IMR-90 (cell line): ENCODE measurements around the gene EFCAB8. TPM values are rescaled to one million over a fixed set of nuclear protein-coding genes. Genes with fewer than 3 reads are reported as not detected.

Source experiments
- ATAC-seq: fragments of 200-7000 bp; cut with Tn5 transposase; 2 replicates; pipeline ENCODE4 v1.9.1; 2020; ENCODE audit warnings: low read depth, mild to moderate bottlenecking, moderate library complexity
- BruUV-seq: library from RNA; stranded (reverse); fragments of 400-500 nt; replicated peaks from 2 replicates; lab custom pipeline; 2021; lab: Mats Ljungman, UMichigan
- CTCF ChIA-PET: fragments of 300-600 bp; formaldehyde crosslinking; extraction: SDS; loops from one replicate; lab custom pipeline; 2021; ENCODE audit warnings: antibody characterized with exemption; lab: Yijun Ruan, JAX
- POLR2A ChIA-PET: fragments of 300-600 bp; sonication (Branson Sonifier 250); formaldehyde crosslinking; loops from one replicate; lab custom pipeline; 2022; ENCODE audit warnings: antibody characterized with exemption; ENCODE audit not compliant: unreplicated experiment; lab: Charles Lee
- DNase-seq: peaks from one replicate; pipeline ENCODE4 v3.0.0; 2013
- H2AFZ ChIP-seq: replicated peaks from 2 replicates; pipeline ENCODE3; 2013; ENCODE audit warnings: low read length, mild to moderate bottlenecking; ENCODE audit not compliant: poor library complexity
- H2AK5ac ChIP-seq: 2 replicates; pipeline ENCODE4 v1.6.1; 2013; ENCODE audit warnings: low read depth, low read length, inconsistent platforms
- H2AK9ac ChIP-seq: replicated peaks from 2 replicates; pipeline ENCODE3; 2013; ENCODE audit warnings: mild to moderate bottlenecking, low read depth, low read length, moderate library complexity; ENCODE audit not compliant: poor library complexity
- H2BK120ac ChIP-seq: 2 replicates; pipeline ENCODE4 v1.6.1; 2013; ENCODE audit warnings: low read depth, low read length, inconsistent platforms
- H2BK15ac ChIP-seq: 3 replicates; pipeline ENCODE4 v1.6.1; 2013; ENCODE audit warnings: low read depth, low read length, inconsistent platforms
- H2BK20ac ChIP-seq: 2 replicates; pipeline ENCODE4 v1.6.1; 2013; ENCODE audit warnings: low read depth, mild to moderate bottlenecking, inconsistent platforms, low read length, moderate library complexity
- H2BK5ac ChIP-seq: 2 replicates; pipeline ENCODE4 v1.6.1; 2013; ENCODE audit warnings: mild to moderate bottlenecking, low read depth, low read length, inconsistent platforms; ENCODE audit not compliant: poor library complexity, severe bottlenecking
- H3K14ac ChIP-seq: replicated peaks from 2 replicates; pipeline ENCODE4 v1.6.1; 2013; ENCODE audit warnings: low read depth, low read length, inconsistent platforms
- H3K18ac ChIP-seq: 2 replicates; pipeline ENCODE4 v1.6.1; 2013; ENCODE audit warnings: low read depth, low read length, control low read depth
- H3K23ac ChIP-seq: 2 replicates; pipeline ENCODE4 v1.6.1; 2013; ENCODE audit warnings: low read depth, low read length, inconsistent platforms
- H3K27ac ChIP-seq: 2 replicates; pipeline ENCODE4 v1.5.1; 2013; ENCODE audit warnings: mild to moderate bottlenecking, control low read depth, low read length; ENCODE audit not compliant: insufficient read depth
- H3K27me3 ChIP-seq: 2 replicates; pipeline ENCODE4 v1.6.1; 2013; ENCODE audit warnings: low read length; ENCODE audit not compliant: control insufficient read depth, insufficient read depth
- H3K36me3 ChIP-seq: 2 replicates; pipeline ENCODE4 v1.6.1; 2013; ENCODE audit warnings: low read length, mixed read lengths; ENCODE audit not compliant: control insufficient read depth, insufficient read depth
- H3K4ac ChIP-seq: 2 replicates; pipeline ENCODE4 v1.6.1; 2013; ENCODE audit warnings: low read depth, low read length, inconsistent platforms
- H3K4me1 ChIP-seq: 2 replicates; pipeline ENCODE4 v1.6.1; 2013; ENCODE audit warnings: low read length, mixed read lengths; ENCODE audit not compliant: control insufficient read depth, insufficient read depth
- H3K4me2 ChIP-seq: 2 replicates; pipeline ENCODE4 v1.6.1; 2013; ENCODE audit warnings: low read depth, mild to moderate bottlenecking, control low read depth, low read length, moderate library complexity
- H3K4me3 ChIP-seq: 2 replicates; pipeline ENCODE4 v1.5.1; 2013; ENCODE audit warnings: low read depth, mild to moderate bottlenecking, control low read depth, low read length, moderate library complexity; ENCODE audit not compliant: insufficient read depth
- H3K56ac ChIP-seq: 2 replicates; pipeline ENCODE4 v1.6.1; 2013; ENCODE audit warnings: low read length, inconsistent platforms; ENCODE audit not compliant: insufficient read depth; ENCODE audit errors: extremely low read depth
- H3K79me1 ChIP-seq, 2 experiments: 2 replicates each; pipeline ENCODE4 v1.6.1; 2013; ENCODE audit warnings: low read length in 2 of 2, inconsistent platforms in 1 of 2, low read depth in 1 of 2
- H3K9ac ChIP-seq: 2 replicates; pipeline ENCODE4 v1.6.1; 2013; ENCODE audit warnings: low read depth, low read length, control low read depth
- H3K9me1 ChIP-seq: 2 replicates; pipeline ENCODE4 v1.6.1; 2013; ENCODE audit warnings: low read length, inconsistent platforms; ENCODE audit not compliant: insufficient read depth
- H3K9me3 ChIP-seq: 2 replicates; pipeline ENCODE4 v1.6.1; 2013; ENCODE audit warnings: low read length; ENCODE audit not compliant: control insufficient read depth, insufficient read depth
- H4K20me1 ChIP-seq: 2 replicates; pipeline ENCODE4 v1.6.1; 2013; ENCODE audit warnings: low read length, inconsistent platforms; ENCODE audit not compliant: insufficient read depth
- H4K5ac ChIP-seq: 2 replicates; pipeline ENCODE4 v1.6.1; 2013; ENCODE audit warnings: mild to moderate bottlenecking, low read depth, low read length, control low read depth
- H4K8ac ChIP-seq, 2 experiments: 2 replicates each; pipeline ENCODE4 v1.6.1; 2013; ENCODE audit warnings: low read depth in 2 of 2, low read length in 2 of 2, control low read depth in 1 of 2, inconsistent platforms in 1 of 2
- H4K91ac ChIP-seq: 2 replicates; pipeline ENCODE4 v1.6.1; 2013; ENCODE audit warnings: low read depth, low read length, inconsistent platforms; ENCODE audit not compliant: insufficient read depth
- BHLHE40 ChIP-seq: fragments of 150-350 bp; IDR thresholded peaks from 2 replicates; pipeline ENCODE4 v1.6.1; 2016; ENCODE audit warnings: mild to moderate bottlenecking, low read depth, low read length
- CEBPB ChIP-seq: IDR thresholded peaks from 2 replicates; pipeline ENCODE4 v1.6.1; 2012; ENCODE audit warnings: low read depth, low read length, improper control_type of control experiment
- CHD1 ChIP-seq: IDR thresholded peaks from 2 replicates; pipeline ENCODE4 v1.6.1; 2012; ENCODE audit warnings: low read depth, low read length, improper control_type of control experiment
- FOS ChIP-seq: fragments of 150-350 bp; IDR thresholded peaks from 2 replicates; pipeline ENCODE4 v1.6.1; 2016; ENCODE audit warnings: low read depth, low read length
- MAFK ChIP-seq: IDR thresholded peaks from 2 replicates; pipeline ENCODE4 v1.6.1; 2012; ENCODE audit warnings: low read depth, low read length, improper control_type of control experiment
- MAZ ChIP-seq: IDR thresholded peaks from 2 replicates; pipeline ENCODE4 v1.6.1; 2012; ENCODE audit warnings: low read depth, mild to moderate bottlenecking, low read length, improper control_type of control experiment, moderate library complexity, borderline replicate concordance
- MXI1 ChIP-seq: IDR thresholded peaks from 2 replicates; pipeline ENCODE4 v1.6.1; 2012; ENCODE audit warnings: low read depth, mild to moderate bottlenecking, low read length, moderate library complexity, borderline replicate concordance
- NFE2L2 ChIP-seq: fragments of 150-350 bp; IDR thresholded peaks from 2 replicates; pipeline ENCODE4 v1.6.1; 2016; ENCODE audit warnings: low read depth, mild to moderate bottlenecking, low read length
- POLR2A ChIP-seq: IDR thresholded peaks from 2 replicates; pipeline ENCODE4 v1.6.1; 2012; ENCODE audit warnings: mild to moderate bottlenecking, low read depth, low read length
- RAD21 ChIP-seq: IDR thresholded peaks from 2 replicates; pipeline ENCODE4 v1.6.1; 2012; ENCODE audit warnings: low read length, improper control_type of control experiment
- RCOR1 ChIP-seq: IDR thresholded peaks from 2 replicates; pipeline ENCODE4 v1.6.1; 2012; ENCODE audit warnings: mild to moderate bottlenecking, low read length, improper control_type of control experiment; ENCODE audit not compliant: insufficient replicate concordance
- RFX5 ChIP-seq: IDR thresholded peaks from 2 replicates; pipeline ENCODE4 v1.8.0; 2012; ENCODE audit warnings: low read depth, mild to moderate bottlenecking, low read length, moderate library complexity
- WGBS, 2 experiments: methylation state at CpG; one replicate each; pipeline versions ENCODE4 v1.1.5 to v1.1.7; 2013; ENCODE audit warnings: missing lambda C conversion rate in 2 of 2; ENCODE audit not compliant: insufficient read length in 1 of 2; ENCODE audit errors: extremely low coverage in 2 of 2; 5-methylcytosine and 5-hydroxymethylcytosine counted together
- dilution Hi-C: fragments of 300-500 bp; cut with HindIII; formaldehyde crosslinking; loops from one replicate; pipeline ENCODE4 v1.14.3; 2018; ENCODE audit warnings: low sequenced_read_pairs; ENCODE audit not compliant: unreplicated experiment
- in situ Hi-C: fragments of 300-500 bp; cut with MboI; formaldehyde crosslinking; loops from 3 replicates; pipeline ENCODE4 v1.14.3; 2019; ENCODE audit warnings: low sequenced_read_pairs, inconsistent platforms, mixed read lengths
- intact Hi-C: fragments of 100-400 bp; cut with micrococcal nuclease; formaldehyde crosslinking; loops from 2 replicates; pipeline ENCODE4 v1.10.0; 2022
- polyA plus RNA-seq, 3 experiments: library from polyadenylated mRNA; depleted of rRNA; stranded (reverse); fragments of >200 nt; gene quantifications; 2 replicates each; pipeline ENCODE4 v1.2.3, GENCODE V29; 2012; ENCODE audit warnings: low replicate concordance in 1 of 3
- total RNA-seq: library from RNA; depleted of rRNA; stranded (reverse); fragments of >200 nt; gene quantifications from 2 replicates; pipeline ENCODE4 v1.2.3, GENCODE V29; 2012
- TF ChIP-seq, protein P1 (sequence below): fragments of 150-350 bp; IDR thresholded peaks from 2 replicates; pipeline ENCODE4 v1.6.1; 2017; ENCODE audit warnings: mild to moderate bottlenecking, antibody characterized with exemption, low read length, low read depth
- TF ChIP-seq, protein P2 (sequence below): conservative IDR thresholded peaks from 2 replicates; pipeline ENCODE4 v1.5.1; 2012; ENCODE audit warnings: mild to moderate bottlenecking, low read depth, low read length, improper control_type of control experiment
- TF ChIP-seq, protein P3 (sequence below): fragments of 150-350 bp; IDR thresholded peaks from 2 replicates; pipeline ENCODE4 v1.6.1; 2016; ENCODE audit warnings: low read depth, mild to moderate bottlenecking, low read length, moderate library complexity, borderline replicate concordance

Gene EFCAB8
- total and polyA plus RNA-seq, 2 of the 4 experiments (the other 2 are of a cell fraction) = not detected

DNA sequence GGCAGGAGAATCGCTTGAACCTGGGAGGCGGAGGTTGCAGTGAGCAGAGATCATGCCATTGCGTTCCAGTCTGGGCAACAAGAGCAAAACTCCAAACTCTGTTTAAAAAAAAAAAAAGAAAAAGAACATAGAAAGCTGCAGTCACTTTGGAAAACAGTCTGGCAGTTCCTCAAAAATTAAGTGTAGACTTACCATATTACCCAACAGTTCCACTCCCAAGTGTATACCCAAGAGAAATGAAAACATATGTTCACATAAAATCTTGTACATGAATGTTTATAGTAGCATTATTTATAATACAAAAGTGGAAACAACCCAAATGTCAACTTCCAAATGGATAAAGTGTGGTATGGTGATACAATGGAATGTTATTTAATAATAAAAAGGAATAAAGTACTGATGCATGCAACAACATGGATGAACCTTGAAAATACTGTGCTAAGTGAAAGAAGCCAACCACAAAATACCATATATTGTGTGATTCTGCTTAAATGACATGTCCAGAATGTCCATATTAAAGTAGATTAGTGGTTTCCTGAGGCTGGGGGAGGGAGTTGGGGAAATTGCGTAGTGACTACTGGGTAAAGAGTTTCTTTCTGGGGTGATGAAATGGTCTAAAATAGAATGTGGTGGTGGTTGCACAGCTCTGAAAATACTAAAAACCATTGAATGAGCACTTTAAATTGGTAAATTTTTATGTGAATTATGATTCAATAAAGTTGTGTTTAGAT lies 82.6 kb downstream of the EFCAB8 start:
- H2AFZ ChIP-seq = no peak overlapping the region
- no peak overlapping the region for H2BK5ac ChIP-seq
- ChIA-PET CTCF (interaction anchor here (0.6 kb wide), 1 partner anchor 850 kb away, joined by 3 read pairs; no protein-coding TSS in a partner anchor), POLR2A (no interaction called here)
- no peak overlapping the region for H3K4me2 ChIP-seq
- no peaks in the 10 kb centered on the region for H3K9me1 ChIP-seq
- no peaks in the 10 kb centered on the region for H3K4me1 ChIP-seq
- H3K79me1 ChIP-seq = no peaks in the 10 kb centered on the region
- dilution Hi-C loops (no loop called here), in situ Hi-C loops (loop anchor here (10.0 kb wide), 1 partner anchor 157 kb away; no protein-coding TSS in a partner anchor), intact Hi-C loops (loop anchor here (10.0 kb wide), 1 partner anchor 267 kb away; the partner anchor contains the start of gene C20orf203)
- no peak overlapping the region for H3K18ac ChIP-seq
- no peak overlapping the region for H3K14ac ChIP-seq
- no peak overlapping the region for H3K4ac ChIP-seq
- no peak overlapping the region for H4K8ac ChIP-seq
- no peak overlapping the region for H2BK15ac ChIP-seq
- H3K9ac ChIP-seq = no peak overlapping the region
- no peak overlapping the region for H2BK20ac ChIP-seq
- H2AK9ac ChIP-seq = no peak overlapping the region
- 14% methylated on average over 1 of the region's 4 CpGs; no CpG with 5 or more reads in 1 of the 2 experiments for WGBS, 2 experiments
- no peak overlapping the region for H3K27ac ChIP-seq
- H4K91ac ChIP-seq = no peak overlapping the region
- peaks cover 4% of the 10 kb centered on the region; the same call in 1 of the 2 replicates for H3K27me3 ChIP-seq
- no peak overlapping the region for H4K5ac ChIP-seq
- no peaks in the 10 kb centered on the region for H4K20me1 ChIP-seq
- no peaks in the 10 kb centered on the region for H3K36me3 ChIP-seq
- H2BK120ac ChIP-seq = no peak overlapping the region
- DNase-seq (no peak), ATAC-seq (no peak)
- no peak overlapping the region for H3K56ac ChIP-seq
- H3K4me3 ChIP-seq = no peak overlapping the region
- H2AK5ac ChIP-seq = no peak overlapping the region
- H3K9me3 ChIP-seq = no peaks in the 10 kb centered on the region
- no TSS peak for BruUV-seq
- H3K23ac ChIP-seq = no peak overlapping the region
- TF ChIP-seq, protein P1, sequence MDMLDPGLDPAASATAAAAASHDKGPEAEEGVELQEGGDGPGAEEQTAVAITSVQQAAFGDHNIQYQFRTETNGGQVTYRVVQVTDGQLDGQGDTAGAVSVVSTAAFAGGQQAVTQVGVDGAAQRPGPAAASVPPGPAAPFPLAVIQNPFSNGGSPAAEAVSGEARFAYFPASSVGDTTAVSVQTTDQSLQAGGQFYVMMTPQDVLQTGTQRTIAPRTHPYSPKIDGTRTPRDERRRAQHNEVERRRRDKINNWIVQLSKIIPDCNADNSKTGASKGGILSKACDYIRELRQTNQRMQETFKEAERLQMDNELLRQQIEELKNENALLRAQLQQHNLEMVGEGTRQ = no peak
- TF ChIP-seq MAFK = no peak
- no peak for TF ChIP-seq MXI1
- TF ChIP-seq BHLHE40 = no peak
- no peak for TF ChIP-seq NFE2L2
- no peak for TF ChIP-seq MAZ
- TF ChIP-seq CEBPB = no peak
- TF ChIP-seq RFX5 = no peak
- TF ChIP-seq POLR2A = no peak
- TF ChIP-seq, protein P2, sequence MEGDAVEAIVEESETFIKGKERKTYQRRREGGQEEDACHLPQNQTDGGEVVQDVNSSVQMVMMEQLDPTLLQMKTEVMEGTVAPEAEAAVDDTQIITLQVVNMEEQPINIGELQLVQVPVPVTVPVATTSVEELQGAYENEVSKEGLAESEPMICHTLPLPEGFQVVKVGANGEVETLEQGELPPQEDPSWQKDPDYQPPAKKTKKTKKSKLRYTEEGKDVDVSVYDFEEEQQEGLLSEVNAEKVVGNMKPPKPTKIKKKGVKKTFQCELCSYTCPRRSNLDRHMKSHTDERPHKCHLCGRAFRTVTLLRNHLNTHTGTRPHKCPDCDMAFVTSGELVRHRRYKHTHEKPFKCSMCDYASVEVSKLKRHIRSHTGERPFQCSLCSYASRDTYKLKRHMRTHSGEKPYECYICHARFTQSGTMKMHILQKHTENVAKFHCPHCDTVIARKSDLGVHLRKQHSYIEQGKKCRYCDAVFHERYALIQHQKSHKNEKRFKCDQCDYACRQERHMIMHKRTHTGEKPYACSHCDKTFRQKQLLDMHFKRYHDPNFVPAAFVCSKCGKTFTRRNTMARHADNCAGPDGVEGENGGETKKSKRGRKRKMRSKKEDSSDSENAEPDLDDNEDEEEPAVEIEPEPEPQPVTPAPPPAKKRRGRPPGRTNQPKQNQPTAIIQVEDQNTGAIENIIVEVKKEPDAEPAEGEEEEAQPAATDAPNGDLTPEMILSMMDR = no peak
- TF ChIP-seq CHD1 = no peak
- TF ChIP-seq RCOR1 = no peak
- TF ChIP-seq, protein P3, sequence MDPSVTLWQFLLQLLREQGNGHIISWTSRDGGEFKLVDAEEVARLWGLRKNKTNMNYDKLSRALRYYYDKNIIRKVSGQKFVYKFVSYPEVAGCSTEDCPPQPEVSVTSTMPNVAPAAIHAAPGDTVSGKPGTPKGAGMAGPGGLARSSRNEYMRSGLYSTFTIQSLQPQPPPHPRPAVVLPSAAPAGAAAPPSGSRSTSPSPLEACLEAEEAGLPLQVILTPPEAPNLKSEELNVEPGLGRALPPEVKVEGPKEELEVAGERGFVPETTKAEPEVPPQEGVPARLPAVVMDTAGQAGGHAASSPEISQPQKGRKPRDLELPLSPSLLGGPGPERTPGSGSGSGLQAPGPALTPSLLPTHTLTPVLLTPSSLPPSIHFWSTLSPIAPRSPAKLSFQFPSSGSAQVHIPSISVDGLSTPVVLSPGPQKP = no peak
- TF ChIP-seq RAD21 = no peak
- no peak for TF ChIP-seq FOS
